Measurements from ENCODE around the gene CHD3.

DNA sequence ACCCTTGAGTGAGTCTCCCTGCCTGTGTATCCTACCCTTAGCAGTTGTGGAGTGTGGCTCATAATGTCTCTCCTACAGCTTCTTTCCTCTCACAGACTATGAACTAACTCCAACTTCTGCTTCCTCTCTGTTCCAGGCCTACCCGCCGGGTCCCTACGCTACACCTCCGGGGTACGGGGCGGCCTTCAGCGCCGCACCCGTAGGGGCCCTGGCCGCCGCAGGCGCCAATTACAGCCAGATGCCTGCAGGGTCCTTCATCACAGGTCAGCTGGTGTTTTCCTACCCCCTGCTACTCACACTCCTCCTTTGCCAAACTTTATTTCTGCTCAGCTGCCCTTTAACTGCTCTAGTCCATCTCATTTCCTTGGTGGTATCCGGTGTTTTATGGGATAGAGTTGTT is 22.1 kb downstream of the CHD3 start:
- TF ChIP-seq TEAD4 (IDR thresholded peaks at IDR 0.05; ENCODE audit: borderline replicate concordance, insufficient read depth) = no peak
- TF ChIP-seq EP300 (IDR thresholded peaks at IDR 0.05; ENCODE audit: borderline replicate concordance in 1 of 2, low read depth in 1 of 2, low read length in 1 of 2) = no peak
- TF ChIP-seq, protein P1, sequence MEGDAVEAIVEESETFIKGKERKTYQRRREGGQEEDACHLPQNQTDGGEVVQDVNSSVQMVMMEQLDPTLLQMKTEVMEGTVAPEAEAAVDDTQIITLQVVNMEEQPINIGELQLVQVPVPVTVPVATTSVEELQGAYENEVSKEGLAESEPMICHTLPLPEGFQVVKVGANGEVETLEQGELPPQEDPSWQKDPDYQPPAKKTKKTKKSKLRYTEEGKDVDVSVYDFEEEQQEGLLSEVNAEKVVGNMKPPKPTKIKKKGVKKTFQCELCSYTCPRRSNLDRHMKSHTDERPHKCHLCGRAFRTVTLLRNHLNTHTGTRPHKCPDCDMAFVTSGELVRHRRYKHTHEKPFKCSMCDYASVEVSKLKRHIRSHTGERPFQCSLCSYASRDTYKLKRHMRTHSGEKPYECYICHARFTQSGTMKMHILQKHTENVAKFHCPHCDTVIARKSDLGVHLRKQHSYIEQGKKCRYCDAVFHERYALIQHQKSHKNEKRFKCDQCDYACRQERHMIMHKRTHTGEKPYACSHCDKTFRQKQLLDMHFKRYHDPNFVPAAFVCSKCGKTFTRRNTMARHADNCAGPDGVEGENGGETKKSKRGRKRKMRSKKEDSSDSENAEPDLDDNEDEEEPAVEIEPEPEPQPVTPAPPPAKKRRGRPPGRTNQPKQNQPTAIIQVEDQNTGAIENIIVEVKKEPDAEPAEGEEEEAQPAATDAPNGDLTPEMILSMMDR (IDR thresholded peaks at IDR 0.05) = no peak
- TF ChIP-seq SMC3 (IDR thresholded peaks at IDR 0.05; ENCODE audit: low read depth, low read length) = no peak

Data from SK-N-SH (cell line).